SU-DHL-6 (cell line): ENCODE measurements around the gene ZNF593OS.

Source experiments
- CTCF ChIP-seq: fragments of 200-600 bp; sonication (generic); IDR thresholded peaks from one replicate; pipeline ENCODE4 v1.5.1; 2017; ENCODE audit warnings: antibody characterized with exemption, mild to moderate bottlenecking, low read length, moderate library complexity; ENCODE audit not compliant: insufficient read depth, poor library complexity, severe bottlenecking
- EZH2phosphoT487 ChIP-seq: fragments of 200-600 bp; sonication (generic), shearing (Covaris generic); conservative IDR thresholded peaks from 2 replicates; pipeline ENCODE4 v1.6.1; 2018; ENCODE audit warnings: mild to moderate bottlenecking, antibody characterized with exemption, low read length, moderate library complexity, mixed read lengths

GRCh38 chr1:26125946-26126320, 45.7 kb downstream of the ZNF593OS start:
- TF ChIP-seq CTCF (no peak), EZH2phosphoT487 (no peak)
